H54 (cell line): ENCODE results near the gene RAMP1.

Experiments
- DNase-seq: peaks from one replicate; pipeline ENCODE4 v3.0.0; 2011; ENCODE audit warnings: low spot score, mixed read lengths; ENCODE audit not compliant: insufficient read length
- FAIRE-seq: peaks from 3 replicates; lab custom pipeline; 2011; peaks lifted over from hg19 to GRCh38; lab: Jason Lieb, UNC
- POLR2A ChIP-seq: IDR thresholded peaks from 2 replicates; pipeline ENCODE4 v1.6.1; 2011; ENCODE audit warnings: low read depth, mild to moderate bottlenecking, low read length

RAMP1 gene

DNA sequence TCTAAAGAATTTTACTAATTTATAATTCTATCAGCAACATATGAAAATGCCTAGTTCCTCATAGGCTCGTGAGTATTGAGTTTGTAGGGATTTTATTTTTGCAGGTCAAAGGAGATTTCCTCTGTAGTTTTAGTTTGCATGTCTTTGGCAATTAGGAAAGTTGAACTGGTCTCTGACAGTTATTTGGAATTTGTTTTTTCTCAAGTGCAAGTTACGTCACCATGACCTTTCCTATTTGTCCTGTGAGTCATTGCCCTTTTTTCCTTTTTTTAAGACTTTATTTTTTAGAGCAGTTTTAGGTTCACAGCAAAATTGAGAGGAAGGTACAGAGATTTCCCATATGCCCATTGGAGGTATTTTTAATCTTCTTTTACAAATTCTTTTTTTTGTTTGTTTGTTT, 29.0 kb downstream of the RAMP1 start:
- DNase-seq (no peak), FAIRE-seq (no peak)
- TF ChIP-seq POLR2A = no peak

DNA sequence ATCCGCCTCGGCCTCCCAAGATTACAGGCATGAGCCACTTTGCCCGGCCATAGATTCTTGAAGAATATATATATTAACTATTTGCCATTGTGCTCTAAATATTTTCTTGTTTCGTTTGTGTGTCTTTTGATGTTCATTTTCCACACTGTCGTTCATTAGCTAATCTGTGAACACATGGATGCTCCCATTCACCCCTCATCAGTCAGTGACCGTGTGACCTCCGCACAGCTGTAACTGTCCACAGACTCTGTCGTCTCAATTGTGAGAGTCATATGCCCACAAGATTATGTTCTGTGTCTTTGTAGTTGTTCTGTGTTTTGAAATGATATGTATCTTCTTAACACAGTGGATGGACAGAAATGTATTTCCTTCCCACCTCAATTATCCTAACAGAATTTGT, 29.6 kb downstream of the RAMP1 start:
- DNase-seq (no peak), FAIRE-seq (no peak)
- TF ChIP-seq POLR2A = no peak

DNA sequence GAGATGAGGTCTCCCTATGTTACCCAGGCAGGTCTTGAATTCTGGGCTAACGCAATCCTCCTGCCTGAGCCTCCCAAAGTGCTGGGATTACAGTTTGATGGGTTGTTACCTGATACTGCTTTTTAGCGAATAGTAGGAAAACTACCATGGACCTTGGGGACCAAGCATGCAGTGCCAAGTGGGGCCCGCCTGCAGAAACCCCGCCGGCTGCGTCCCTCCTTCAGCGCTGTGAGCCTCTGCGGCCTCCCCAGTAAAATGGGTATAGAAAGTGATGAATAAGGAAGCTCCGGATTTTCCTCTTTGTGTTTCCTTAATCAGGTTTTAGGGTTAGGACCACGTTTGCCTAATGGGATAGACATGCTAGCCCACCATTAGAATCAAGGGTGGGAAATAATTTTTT, 30.4 kb downstream of the RAMP1 start:
- no peak for TF ChIP-seq POLR2A
- no peak for DNase-seq
- FAIRE-seq = no peak

DNA sequence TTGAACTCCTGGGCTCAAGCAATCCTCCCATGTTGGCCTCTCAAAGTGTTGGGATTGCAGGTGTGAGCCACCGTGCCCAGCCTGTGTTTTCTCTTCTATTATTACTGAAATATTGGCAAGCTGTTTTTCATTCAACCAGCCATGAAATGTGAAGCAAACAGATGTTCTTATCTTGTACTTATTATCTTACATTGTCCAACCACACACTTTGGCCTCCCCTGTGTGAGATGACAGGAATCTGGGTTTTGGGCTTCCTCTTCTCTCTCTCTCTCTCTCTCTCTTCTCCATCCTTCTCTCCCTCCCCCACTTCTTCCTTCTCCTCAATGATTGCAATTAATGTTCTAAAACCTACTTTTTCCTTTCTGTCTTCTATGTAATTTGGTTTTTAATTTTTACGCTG, 33.1 kb downstream of the RAMP1 start:
- no peak for TF ChIP-seq POLR2A

DNA sequence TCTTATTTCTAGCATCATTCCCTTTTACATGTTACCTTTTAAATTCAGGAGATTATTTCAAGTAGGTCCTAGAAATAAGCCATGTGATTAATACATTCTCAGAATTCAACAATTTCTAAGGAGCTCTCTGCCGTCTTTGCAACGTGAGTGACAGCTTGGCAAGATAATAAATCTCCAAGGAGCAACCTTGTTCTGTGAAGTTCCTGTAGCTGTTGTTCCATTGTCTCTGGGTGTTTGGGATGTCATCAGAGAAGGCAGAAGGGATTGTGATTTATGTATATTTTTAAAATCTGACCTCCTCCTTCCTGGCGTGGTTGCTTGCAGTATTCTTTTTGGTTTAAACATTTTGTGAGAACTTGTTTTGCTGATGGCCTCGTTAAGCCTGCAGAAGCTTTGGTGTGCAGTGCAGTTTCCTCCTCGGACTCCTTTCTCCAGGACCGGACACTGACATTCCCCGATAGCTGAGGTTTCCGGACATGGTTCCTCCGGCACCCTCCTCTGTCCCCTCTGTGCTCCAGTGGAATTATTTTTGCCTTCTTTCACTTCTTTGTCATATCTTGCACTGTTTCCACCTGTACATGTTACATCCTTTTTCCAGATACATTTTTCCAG, 33.7 kb downstream of the RAMP1 start:
- DNase-seq (no peak), FAIRE-seq (no peak)
- no peak for TF ChIP-seq POLR2A

More for the DNA sequence above, 33.1 kb downstream of the RAMP1 start:
- FAIRE-seq (no peak), DNase-seq (no peak)

DNA sequence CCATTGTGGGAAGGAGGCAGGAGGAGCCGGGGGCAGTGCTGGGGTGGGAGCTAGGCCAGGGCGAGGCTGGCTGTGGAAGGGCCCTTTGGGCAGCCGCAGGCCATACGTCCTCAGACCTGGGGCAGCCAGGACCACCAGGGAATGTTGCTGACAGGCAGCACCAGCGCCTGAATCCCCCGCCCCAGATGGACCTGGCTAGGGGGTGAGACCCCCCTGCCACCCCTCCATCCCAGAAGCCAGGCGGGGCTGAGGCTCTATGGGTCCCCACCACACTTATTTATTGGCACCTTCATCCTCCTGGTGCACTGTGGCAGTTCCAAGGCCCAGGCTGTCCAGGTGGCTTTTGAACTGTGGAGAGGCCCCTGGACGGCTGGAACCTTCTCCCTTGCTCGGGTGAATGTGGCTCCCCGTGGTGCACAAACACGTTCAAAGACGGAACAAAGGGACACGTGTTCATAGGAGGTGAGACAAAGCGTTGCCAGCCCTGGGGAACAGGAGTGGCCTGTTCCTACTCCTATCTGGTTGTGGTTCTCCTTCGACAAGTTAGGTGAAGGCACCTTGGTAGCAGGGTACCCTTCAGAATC, 35.1 kb downstream of the RAMP1 start:
- no peak for TF ChIP-seq POLR2A

DNA sequence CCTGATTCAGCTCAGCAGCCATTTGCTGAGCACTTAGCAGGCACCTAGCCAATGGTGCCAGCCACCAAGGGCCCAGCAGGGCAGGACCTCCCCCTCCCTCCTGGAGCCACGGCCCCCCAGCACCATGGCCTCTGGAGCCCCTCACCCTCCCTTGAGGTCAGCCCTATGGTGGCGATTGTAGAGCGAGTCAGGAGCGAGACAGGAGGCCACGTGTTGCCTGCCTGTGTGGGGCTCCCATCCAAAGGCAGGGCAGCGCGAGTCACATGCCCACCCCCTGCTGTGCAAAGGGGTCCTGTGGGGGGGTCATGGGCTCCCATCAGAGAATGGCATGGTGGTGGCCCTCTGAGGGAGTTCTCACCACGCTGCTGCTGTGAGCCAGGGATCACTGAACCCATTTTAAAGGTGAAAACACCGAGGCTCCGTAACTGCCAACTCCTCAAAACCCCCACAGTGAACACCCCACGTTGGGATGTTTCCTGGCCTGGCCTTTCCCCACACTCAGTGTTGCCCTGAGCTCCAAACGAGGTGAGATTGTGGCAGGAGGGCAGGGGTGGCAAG, 35.6 kb downstream of the RAMP1 start:
- FAIRE-seq (no peak), DNase-seq (no peak)
- no peak for TF ChIP-seq POLR2A

More for the DNA sequence above, 35.1 kb downstream of the RAMP1 start:
- DNase-seq (no peak), FAIRE-seq (no peak)

DNA sequence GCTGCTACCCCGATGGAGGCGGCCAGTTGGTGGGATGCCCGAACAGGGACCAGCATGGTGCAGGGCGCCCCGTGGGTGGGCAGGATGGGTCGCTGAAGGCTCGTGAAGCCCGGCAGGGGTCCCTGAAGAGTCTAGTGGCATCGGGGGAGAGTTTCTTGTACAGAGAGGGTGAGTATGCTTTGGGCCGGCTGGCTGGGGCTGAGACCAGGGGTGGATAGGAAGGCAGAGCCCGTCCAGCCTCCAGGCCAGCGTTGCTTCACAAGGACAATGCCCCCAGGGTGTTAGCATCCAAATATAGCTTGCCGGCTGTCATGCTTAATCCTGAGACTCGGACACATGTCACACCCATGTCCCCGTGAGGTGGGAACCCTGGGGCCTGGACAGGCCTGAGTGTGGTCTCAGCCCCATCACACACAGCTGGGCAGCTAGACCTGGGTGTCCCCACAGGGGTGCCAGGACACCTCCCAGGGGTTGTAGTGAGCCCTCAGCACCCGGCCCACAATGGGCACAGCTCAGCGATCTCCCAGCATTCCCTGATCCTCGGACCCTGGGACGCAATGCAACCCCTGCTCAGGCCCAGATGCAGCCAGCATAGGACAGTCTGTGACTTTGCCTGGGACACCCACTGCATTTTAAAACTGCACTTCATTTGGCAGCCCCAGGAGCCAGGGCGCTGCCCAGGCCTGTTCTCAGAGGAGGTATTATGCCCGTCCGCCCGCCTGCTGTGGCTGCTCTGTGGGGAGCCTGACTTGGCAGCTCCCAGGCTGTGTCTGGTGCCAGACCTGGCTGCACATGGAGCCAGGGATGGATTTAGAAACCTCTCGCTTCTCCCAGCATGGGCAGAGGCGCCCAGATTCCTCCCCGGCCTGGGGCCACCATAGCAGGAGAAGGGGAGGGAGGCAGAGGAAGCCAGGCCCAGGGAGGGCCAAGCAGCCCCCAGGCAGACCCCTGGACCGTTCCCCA, 36.4 kb downstream of the RAMP1 start:
- peak; percentile 84 for DNase-seq
- FAIRE-seq = peak; percentile 20
- TF ChIP-seq POLR2A = no peak

DNA sequence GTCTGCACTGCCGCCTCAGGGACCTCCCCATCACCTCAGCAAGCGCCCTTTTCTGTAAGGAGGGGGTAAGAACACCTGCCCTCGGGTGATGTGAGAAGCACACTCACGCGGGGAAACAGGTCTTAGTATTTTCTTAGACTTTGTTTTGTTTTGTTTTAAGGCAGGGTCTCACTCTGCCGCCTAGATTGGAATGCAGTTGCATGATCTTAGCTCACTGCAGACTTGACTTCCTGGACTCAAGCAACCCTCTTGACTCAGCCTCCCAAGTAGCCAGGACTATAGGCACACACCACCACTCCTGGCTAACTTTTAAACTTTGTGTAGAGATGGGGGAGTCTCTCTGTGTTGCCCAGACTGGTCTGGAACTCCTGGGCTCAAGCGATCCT, 37.1 kb downstream of the RAMP1 start:
- DNase-seq (no peak), FAIRE-seq (peak; percentile 11)
- no peak for TF ChIP-seq POLR2A

DNA sequence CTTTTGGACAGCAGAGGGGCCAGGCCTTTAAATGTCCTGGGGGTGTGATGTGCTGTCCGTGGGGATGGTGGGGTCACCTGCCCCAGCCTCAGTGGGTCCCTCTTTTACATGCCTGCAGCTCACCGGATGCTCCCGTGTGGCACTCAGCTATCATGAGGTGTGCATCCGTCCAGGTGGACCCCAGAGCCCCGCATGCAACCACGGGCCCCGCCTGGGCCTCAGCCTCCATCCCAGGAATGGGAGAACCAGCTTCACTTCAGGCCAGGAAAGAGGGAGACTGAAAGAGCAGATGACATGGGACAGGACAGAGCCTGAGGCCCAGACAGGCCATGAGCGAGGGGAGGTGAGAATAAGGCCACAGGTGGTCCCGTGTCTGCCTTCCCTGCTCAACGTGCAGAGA, 37.5 kb downstream of the RAMP1 start:
- DNase-seq = no peak
- no peak for FAIRE-seq

DNA sequence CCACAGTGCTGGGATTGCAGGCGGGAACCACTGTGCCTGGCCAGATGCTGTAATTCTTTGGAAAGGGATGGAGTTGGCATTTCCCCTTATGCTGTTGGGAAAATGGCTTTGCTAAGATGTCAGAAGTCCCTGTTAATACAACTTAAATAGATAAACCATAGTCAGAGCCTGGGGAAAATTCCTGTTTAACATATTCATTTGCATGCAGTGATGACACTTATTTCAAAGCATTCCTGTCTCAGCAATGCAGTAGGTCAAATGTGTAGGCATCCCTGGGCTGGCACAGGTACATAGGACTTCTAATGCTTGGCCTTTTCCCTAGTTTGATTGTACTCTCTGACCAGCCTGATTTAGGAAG, 38.6 kb downstream of the RAMP1 start:
- DNase-seq (no peak), FAIRE-seq (no peak)

More for the DNA sequence above, 37.5 kb downstream of the RAMP1 start:
- TF ChIP-seq POLR2A = no peak

DNA sequence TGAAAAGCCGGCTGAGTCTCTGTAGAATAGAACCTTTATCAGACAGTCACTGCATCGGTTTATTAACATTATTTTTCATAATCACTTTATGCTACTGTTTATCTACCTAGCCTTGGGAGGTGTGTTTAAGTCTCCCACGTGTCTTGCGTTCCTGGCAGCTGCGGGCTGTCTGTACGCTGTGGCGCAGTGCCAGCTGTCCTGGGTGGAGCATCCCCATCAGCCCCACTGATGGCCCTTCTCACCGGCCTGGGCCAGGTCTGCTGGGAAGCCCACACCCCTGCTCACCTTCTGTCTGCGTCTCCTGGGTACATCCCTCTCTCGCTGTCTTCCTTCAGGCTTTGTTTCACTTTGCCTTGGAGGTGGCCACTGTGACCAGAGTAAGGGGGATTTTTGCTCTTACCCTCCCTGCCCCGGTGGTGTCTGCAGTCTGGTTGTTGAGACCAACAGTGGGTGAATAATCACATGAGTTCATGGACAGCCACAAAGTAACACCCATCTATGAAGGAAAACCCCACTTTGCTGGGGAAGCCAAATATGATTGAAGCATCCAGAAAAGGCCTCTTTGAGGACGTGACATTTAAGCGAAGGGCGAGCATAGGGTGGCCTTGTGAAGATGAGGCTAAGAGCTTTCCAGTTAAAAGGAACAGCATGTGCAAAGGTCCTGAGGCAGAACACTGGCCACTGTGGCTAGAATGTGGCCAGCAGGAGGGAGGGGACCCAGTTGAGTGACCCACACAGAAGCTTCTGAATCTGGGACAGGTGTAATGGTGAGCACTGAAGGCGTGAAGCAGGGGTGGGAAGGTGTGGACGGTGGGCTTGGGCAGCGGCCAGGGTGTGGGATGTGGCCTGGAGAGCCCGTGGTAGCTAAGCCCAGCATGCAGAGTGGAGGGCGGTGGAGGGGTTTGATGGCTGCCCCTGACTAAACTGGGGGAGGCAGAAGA, 41.7 kb downstream of the RAMP1 start:
- FAIRE-seq = no peak
- DNase-seq = no peak
- TF ChIP-seq POLR2A = no peak

More for the DNA sequence above, 38.6 kb downstream of the RAMP1 start:
- no peak for TF ChIP-seq POLR2A
